Measurements from ENCODE around the gene ZNF496. TPM values are rescaled to one million over a fixed set of nuclear protein-coding genes. Genes with fewer than 3 reads are reported as not detected.
A peak's percentile ranks its signal among the peaks of the same experiment; 100 is the strongest.

ZNF496 gene
- total and polyA plus RNA-seq, 9 of the 15 experiments (the other 6 are each of a cell fraction or from before 2014, with no cell fraction given) = 4.3 to 54.0 (median 31.3) TPM

GRCh38 chr1:247367786-247368422, 36.2 kb upstream of the ZNF496 start (continued):
- TF ChIP-seq CBFA2T3 (IDR thresholded peaks at IDR 0.05) = peak; percentile 30; the same call in 1 of the 2 replicates
- no peak for TF ChIP-seq CBX5 (IDR thresholded peaks at IDR 0.05; ENCODE audit: borderline replicate concordance, low read depth)
- no peak for TF ChIP-seq IRF1 (CRISPR knock-in tag; IDR thresholded peaks at IDR 0.05; ENCODE audit: borderline replicate concordance)
- TF ChIP-seq STAT5A (IDR thresholded peaks at IDR 0.05; ENCODE audit: borderline replicate concordance, low read length) = peak; percentile 95
- TF ChIP-seq HMBOX1 (IDR thresholded peaks at IDR 0.05) = peak; percentile 95
- TF ChIP-seq ZNF24 (IDR thresholded peaks at IDR 0.05) = no peak
- peak; percentile 98 for TF ChIP-seq ZBTB34 (CRISPR knock-in tag; IDR thresholded peaks at IDR 0.05)
- TF ChIP-seq HES1 (IDR thresholded peaks at IDR 0.05; ENCODE audit: low read depth) = no peak
- TF ChIP-seq GABPB1 (CRISPR knock-in tag; IDR thresholded peaks at IDR 0.05) = 0 out of 2 replicates have a peak, but pooled peaks have one; percentile 42
- no peak for TF ChIP-seq PRDM10 (IDR thresholded peaks at IDR 0.05; ENCODE audit: partially characterized antibody)
- TF ChIP-seq SMAD4 (CRISPR knock-in tag; conservative IDR thresholded peaks at IDR 0.05) = peak; percentile 99
- peak; percentile 100 for TF ChIP-seq ZNF79 (CRISPR knock-in tag; IDR thresholded peaks at IDR 0.05; ENCODE audit: low read depth)
- TF ChIP-seq NFIC (IDR thresholded peaks at IDR 0.05) = no peak
- TF ChIP-seq ELF4 (CRISPR knock-in tag; IDR thresholded peaks at IDR 0.05) = peak; percentile 96
- peak; percentile 84 for TF ChIP-seq GABPA (tag; conservative IDR thresholded peaks at IDR 0.05; ENCODE audit: low read depth)
- TF ChIP-seq ZFP91 (CRISPR knock-in tag; IDR thresholded peaks at IDR 0.05) = no peak
- TF ChIP-seq MNT (conservative IDR thresholded peaks at IDR 0.05) = no peak
